BJ (cell line): ENCODE results near the gene CLMN. TPM values are rescaled to one million over a fixed set of nuclear protein-coding genes. Genes with fewer than 3 reads are reported as not detected.

Experiments
- CTCF ChIA-PET: fragments of 350-600 bp; formaldehyde crosslinking; extraction: SDS; loops from one replicate; lab custom pipeline; 2021; ENCODE audit warnings: antibody characterized with exemption, inconsistent platforms; lab: Yijun Ruan, JAX
- POLR2A ChIA-PET: fragments of 300-600 bp; sonication (Branson Sonifier 250); formaldehyde crosslinking; extraction: SDS; loops from one replicate; lab custom pipeline; 2021; ENCODE audit warnings: antibody characterized with exemption; lab: Charles Lee
- DNase-seq: peaks from one replicate; pipeline ENCODE4 v3.0.0-alpha.2; 2011; ENCODE audit warnings: low read depth
- H3K27me3 ChIP-seq: 2 replicates; pipeline ENCODE4 v1.6.0; 2011; ENCODE audit warnings: low read length; ENCODE audit not compliant: control insufficient read depth, insufficient read depth
- H3K36me3 ChIP-seq: 2 replicates; pipeline ENCODE4 v1.5.1; 2011; ENCODE audit warnings: low read length; ENCODE audit not compliant: control insufficient read depth, insufficient read depth
- H3K4me3 ChIP-seq: 2 replicates; pipeline ENCODE4 v1.5.1; 2011; ENCODE audit warnings: low read depth, mild to moderate bottlenecking, control low read depth, low read length
- polyA plus RNA-seq: library from polyadenylated mRNA; depleted of rRNA; stranded (reverse); fragments of >200 nt; gene quantifications from 2 replicates; pipeline ENCODE4 v1.2.3, GENCODE V29; 2011
- TF ChIP-seq, protein P1 (sequence below): IDR thresholded peaks from 2 replicates; pipeline ENCODE4 v1.5.1; 2011; ENCODE audit warnings: low read depth, mild to moderate bottlenecking, control low read depth, inconsistent platforms, low read length, moderate library complexity; ENCODE audit not compliant: insufficient read depth

Gene CLMN
- polyA plus RNA-seq, 1 experiment: 0.13 TPM

DNA sequence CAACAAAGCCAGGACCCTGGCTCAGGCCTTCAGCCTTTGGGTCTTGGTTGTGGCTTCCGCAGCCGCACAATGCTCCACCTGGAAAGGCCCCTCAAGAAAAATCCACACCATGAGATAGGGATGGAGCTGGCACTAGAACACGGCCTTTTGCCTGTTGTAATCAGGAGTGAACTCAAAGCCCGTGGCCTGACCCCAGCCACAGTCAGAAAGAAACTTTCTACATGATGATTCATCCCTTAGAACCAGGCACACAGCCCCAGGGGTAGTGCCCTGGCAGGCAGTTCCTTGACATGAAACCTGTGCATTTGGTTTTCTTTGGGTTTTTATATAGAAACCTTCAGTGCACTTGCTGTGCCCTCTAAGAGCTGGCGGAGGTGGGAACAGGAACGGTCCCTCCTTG lies 5.1 kb downstream of the CLMN start:
- Histone ChIP-seq H3K36me3 (no peaks in the 10 kb centered on the region), H3K4me3 (no peak overlapping the region), H3K27me3 (peaks cover 7% of the 10 kb centered on the region)
- ChIA-PET CTCF (no interaction called here), POLR2A (no interaction called here)
- no peak for DNase-seq
- TF ChIP-seq, protein P1, sequence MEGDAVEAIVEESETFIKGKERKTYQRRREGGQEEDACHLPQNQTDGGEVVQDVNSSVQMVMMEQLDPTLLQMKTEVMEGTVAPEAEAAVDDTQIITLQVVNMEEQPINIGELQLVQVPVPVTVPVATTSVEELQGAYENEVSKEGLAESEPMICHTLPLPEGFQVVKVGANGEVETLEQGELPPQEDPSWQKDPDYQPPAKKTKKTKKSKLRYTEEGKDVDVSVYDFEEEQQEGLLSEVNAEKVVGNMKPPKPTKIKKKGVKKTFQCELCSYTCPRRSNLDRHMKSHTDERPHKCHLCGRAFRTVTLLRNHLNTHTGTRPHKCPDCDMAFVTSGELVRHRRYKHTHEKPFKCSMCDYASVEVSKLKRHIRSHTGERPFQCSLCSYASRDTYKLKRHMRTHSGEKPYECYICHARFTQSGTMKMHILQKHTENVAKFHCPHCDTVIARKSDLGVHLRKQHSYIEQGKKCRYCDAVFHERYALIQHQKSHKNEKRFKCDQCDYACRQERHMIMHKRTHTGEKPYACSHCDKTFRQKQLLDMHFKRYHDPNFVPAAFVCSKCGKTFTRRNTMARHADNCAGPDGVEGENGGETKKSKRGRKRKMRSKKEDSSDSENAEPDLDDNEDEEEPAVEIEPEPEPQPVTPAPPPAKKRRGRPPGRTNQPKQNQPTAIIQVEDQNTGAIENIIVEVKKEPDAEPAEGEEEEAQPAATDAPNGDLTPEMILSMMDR: no peak

DNA sequence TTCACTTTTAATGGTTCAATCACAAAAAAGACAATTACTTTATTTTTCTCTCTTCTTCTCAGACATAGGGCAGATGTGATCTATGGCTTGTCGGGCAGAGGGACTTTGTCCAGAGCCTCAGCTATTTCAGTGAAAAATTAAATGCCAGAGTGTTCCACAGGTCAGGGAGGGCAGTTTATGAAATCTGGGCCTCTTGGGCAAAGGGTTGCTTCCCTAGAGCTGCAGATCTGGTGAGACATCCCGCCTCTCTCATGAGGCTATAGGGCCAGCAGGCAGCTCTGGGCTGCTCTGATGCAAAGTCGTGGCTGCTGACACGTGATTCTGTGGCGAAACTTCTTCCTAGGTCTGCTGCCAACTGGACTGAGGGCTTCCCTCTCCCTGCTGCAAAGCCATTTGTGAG lies 6.0 kb downstream of the CLMN start:
- no peak overlapping the region for H3K4me3 ChIP-seq
- 0 out of 2 replicates have a peak, but pooled peaks cover 2% of the 10 kb centered on the region for H3K27me3 ChIP-seq
- ChIA-PET POLR2A (no interaction called here), CTCF (no interaction called here)
- TF ChIP-seq, protein P1: no peak
- no peaks in the 10 kb centered on the region for H3K36me3 ChIP-seq
- no peak for DNase-seq

DNA sequence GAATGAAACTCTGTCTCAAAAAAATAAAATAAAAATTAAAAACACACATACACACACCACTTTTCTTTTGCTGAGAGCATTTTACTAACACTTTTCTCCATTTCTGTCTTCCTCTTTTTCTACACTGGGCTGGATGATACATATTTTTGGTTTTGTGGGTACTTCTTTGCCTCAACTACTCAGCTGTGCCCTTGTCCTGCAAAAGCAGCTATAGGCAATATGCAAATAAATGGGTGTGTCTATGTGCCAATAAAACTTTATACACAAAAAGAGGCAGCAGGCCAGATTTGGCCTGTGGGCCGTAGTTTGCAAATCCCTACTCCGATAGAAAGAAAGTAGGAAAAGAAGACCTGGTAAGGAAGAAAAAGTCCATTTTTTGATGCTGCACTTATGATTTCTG lies 6.5 kb downstream of the CLMN start:
- ChIA-PET CTCF (no interaction called here), POLR2A (no interaction called here)
- TF ChIP-seq, protein P1: no peak
- H3K36me3 ChIP-seq: no peaks in the 10 kb centered on the region
- 0 out of 2 replicates have a peak, but pooled peaks cover 2% of the 10 kb centered on the region for H3K27me3 ChIP-seq
- H3K4me3 ChIP-seq: no peak overlapping the region
- no peak for DNase-seq

DNA sequence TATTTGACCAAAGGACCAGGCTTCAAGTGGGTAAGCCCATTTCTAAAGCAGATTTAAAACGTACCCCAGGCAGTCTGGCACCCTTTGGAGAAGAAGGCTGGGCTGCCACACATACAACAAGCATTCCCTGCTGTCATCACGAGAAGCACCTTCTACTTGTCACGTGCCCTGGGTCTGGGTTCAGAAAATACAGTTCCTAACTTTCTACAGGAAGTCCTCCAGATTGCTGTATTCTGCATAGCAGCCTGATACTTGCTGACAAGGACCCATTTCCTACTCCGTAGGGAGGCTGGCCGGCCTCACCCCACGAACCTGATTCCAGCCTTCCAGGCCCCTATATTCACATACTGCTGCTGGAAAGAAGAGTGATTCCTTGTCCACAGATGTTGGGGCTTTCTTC lies 7.4 kb downstream of the CLMN start:
- H3K4me3 ChIP-seq: no peak overlapping the region
- CTCF ChIA-PET: interaction anchor here (0.8 kb wide), 1 partner anchor 86 kb away, joined by 3 read pairs; no protein-coding TSS in a partner anchor

DNA sequence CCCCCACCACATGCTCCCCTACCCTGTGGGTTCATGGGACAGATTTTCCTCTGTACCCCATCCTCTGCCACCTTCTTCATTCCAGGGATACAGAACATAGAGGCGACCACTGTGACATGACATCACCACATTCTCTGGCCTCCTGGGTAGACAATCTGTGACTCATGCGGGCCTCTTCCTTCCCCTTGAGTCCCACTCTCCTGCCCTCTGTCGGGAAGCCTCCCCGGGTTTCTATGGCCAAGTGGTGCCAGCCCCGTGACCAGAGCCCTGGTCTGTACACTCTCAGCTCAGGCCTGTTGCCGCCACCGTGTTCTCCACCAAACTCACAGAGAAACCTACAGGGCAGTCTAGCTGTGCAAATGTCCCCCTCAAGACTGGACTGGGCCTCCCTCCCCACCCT lies 8.0 kb downstream of the CLMN start:
- Histone ChIP-seq H3K36me3 (no peaks in the 10 kb centered on the region), H3K27me3 (no peaks in the 10 kb centered on the region), H3K4me3 (no peak overlapping the region)
- TF ChIP-seq, protein P1: no peak
- DNase-seq: no peak
- POLR2A ChIA-PET: no interaction called here
- CTCF ChIA-PET: interaction anchor here (0.8 kb wide), 1 partner anchor 86 kb away, joined by 3 read pairs; no protein-coding TSS in a partner anchor

More for the DNA sequence above, 7.4 kb downstream of the CLMN start:
- POLR2A ChIA-PET: no interaction called here
- H3K36me3 ChIP-seq: no peaks in the 10 kb centered on the region
- no peak for DNase-seq
- TF ChIP-seq, protein P1: no peak
- H3K27me3 ChIP-seq: no peaks in the 10 kb centered on the region
